ENCODE measurements around the gene SLC22A23.

SLC22A23 gene, protein sequence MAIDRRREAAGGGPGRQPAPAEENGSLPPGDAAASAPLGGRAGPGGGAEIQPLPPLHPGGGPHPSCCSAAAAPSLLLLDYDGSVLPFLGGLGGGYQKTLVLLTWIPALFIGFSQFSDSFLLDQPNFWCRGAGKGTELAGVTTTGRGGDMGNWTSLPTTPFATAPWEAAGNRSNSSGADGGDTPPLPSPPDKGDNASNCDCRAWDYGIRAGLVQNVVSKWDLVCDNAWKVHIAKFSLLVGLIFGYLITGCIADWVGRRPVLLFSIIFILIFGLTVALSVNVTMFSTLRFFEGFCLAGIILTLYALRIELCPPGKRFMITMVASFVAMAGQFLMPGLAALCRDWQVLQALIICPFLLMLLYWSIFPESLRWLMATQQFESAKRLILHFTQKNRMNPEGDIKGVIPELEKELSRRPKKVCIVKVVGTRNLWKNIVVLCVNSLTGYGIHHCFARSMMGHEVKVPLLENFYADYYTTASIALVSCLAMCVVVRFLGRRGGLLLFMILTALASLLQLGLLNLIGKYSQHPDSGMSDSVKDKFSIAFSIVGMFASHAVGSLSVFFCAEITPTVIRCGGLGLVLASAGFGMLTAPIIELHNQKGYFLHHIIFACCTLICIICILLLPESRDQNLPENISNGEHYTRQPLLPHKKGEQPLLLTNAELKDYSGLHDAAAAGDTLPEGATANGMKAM

GRCh38 chr6:3456898-3457709 is at the start of gene SLC22A23:
Gene SLC22A23 (minus strand): TSS chr6:3457050. CDS start chr6:3456559, 491 bp downstream.
- POLR2A ChIA-PET: interaction anchor here (0.6 to 1.0 kb wide), 2 partner anchors 14 to 16 kb away, joined by 3 to 4 read pairs; no protein-coding TSS in a partner anchor
- TF ChIP-seq L3MBTL2 (conservative IDR thresholded peaks at IDR 0.05) (no peak), BHLHE40 (IDR thresholded peaks at IDR 0.05; ENCODE audit: borderline replicate concordance) (no peak), SP1 (IDR thresholded peaks at IDR 0.05) (no peak), FOXM1 (IDR thresholded peaks at IDR 0.05; ENCODE audit: borderline replicate concordance) (no peak), FOXK2 (IDR thresholded peaks at IDR 0.05) (no peak), PKNOX1 (IDR thresholded peaks at IDR 0.05) (no peak), CTBP1 (IDR thresholded peaks at IDR 0.05; ENCODE audit: borderline replicate concordance) (no peak), TARDBP (IDR thresholded peaks at IDR 0.05) (no peak), ELF4 (IDR thresholded peaks at IDR 0.05) (no peak), NFRKB (IDR thresholded peaks at IDR 0.05) (no peak), FOXA1 (IDR thresholded peaks at IDR 0.05) (no peak), SUZ12 (IDR thresholded peaks at IDR 0.05) (no peak), LEF1 (IDR thresholded peaks at IDR 0.05; ENCODE audit: borderline replicate concordance) (no peak), ZNF384 (IDR thresholded peaks at IDR 0.05) (no peak), ARNT (IDR thresholded peaks at IDR 0.05) (no peak), HDGF (IDR thresholded peaks at IDR 0.05; ENCODE audit: borderline replicate concordance) (no peak)
- DNase-seq (ENCODE audit: extremely low spot score): peak; percentile 88
- CTCF ChIA-PET: interaction anchor here (0.8 to 0.9 kb wide), 2 partner anchors 14 to 35 kb away, joined by 3 read pairs; no protein-coding TSS in a partner anchor

GRCh38 chr6:3506200-3506599 is 49.4 kb upstream of the SLC22A23 start:
- TF ChIP-seq NFRKB (IDR thresholded peaks at IDR 0.05): no peak
- TF ChIP-seq FOXK2 (IDR thresholded peaks at IDR 0.05): no peak
- no peak for TF ChIP-seq PKNOX1 (IDR thresholded peaks at IDR 0.05)
- TF ChIP-seq ZNF384 (IDR thresholded peaks at IDR 0.05): no peak
- no peak for TF ChIP-seq SUZ12 (IDR thresholded peaks at IDR 0.05)
- no peak for TF ChIP-seq FOXA1 (IDR thresholded peaks at IDR 0.05)
- no peak for TF ChIP-seq CTBP1 (IDR thresholded peaks at IDR 0.05; ENCODE audit: borderline replicate concordance)
- no peak for TF ChIP-seq BHLHE40 (IDR thresholded peaks at IDR 0.05; ENCODE audit: borderline replicate concordance)
- TF ChIP-seq TARDBP (IDR thresholded peaks at IDR 0.05): no peak
- no peak for TF ChIP-seq L3MBTL2 (conservative IDR thresholded peaks at IDR 0.05)
- TF ChIP-seq ELF4 (IDR thresholded peaks at IDR 0.05): no peak
- ChIA-PET POLR2A (no interaction called here), CTCF (no interaction called here)
- DNase-seq (ENCODE audit: extremely low spot score): no peak

DNA sequence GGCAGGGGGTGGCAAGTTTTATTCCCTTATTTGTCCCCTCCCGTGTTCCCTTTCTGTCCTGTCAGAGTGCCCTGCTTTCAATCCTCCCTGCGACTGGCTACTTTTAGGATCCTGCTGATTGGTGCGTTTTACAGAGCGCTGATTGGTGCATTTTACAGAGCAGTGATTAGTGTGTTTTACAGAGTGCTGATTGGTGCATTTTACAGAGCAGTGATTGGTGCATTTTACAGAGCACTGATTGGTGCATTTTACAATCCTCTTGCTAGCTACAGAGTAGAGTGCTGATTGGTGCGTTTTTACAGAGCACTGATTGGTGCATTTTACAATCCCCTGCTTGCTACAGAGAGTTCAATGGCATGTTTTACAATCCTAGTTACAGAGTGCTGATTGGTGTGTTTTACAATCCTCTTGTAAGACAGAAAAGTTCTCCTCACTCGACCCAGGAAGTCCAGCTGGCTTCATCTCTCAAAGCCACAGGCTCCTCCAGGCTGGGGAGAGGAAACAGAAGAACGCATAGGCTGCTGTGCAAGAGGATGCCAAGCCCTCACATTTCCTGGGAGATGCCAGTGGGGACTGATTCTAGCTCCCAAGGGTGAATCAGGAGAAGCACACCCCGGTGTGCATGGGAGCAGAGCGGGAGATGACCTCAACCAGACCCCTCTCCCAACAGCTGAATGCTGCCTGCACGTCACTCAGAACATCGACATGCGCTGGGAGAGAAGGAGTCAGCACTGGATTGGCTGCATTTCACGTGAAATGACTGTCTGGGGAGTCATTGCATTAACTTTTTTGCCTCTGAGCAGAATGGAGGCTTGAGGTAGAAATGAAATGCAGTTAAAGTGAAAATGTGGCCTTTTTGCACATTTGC is 48.3 kb upstream of the SLC22A23 start:
- no peak for DNase-seq (ENCODE audit: extremely low spot score)
- ChIA-PET CTCF (no interaction called here), POLR2A (no interaction called here)
- no peak for TF ChIP-seq BHLHE40 (IDR thresholded peaks at IDR 0.05; ENCODE audit: borderline replicate concordance)
- TF ChIP-seq FOXK2 (IDR thresholded peaks at IDR 0.05): no peak
- TF ChIP-seq PKNOX1 (IDR thresholded peaks at IDR 0.05): peak; percentile 10; the same call in 1 of the 2 replicates
- no peak for TF ChIP-seq ARNT (IDR thresholded peaks at IDR 0.05)
- TF ChIP-seq FOXA1 (IDR thresholded peaks at IDR 0.05): no peak
- no peak for TF ChIP-seq ELF4 (IDR thresholded peaks at IDR 0.05)
- TF ChIP-seq TARDBP (IDR thresholded peaks at IDR 0.05): no peak
- TF ChIP-seq HDGF (IDR thresholded peaks at IDR 0.05; ENCODE audit: borderline replicate concordance): no peak

DNA sequence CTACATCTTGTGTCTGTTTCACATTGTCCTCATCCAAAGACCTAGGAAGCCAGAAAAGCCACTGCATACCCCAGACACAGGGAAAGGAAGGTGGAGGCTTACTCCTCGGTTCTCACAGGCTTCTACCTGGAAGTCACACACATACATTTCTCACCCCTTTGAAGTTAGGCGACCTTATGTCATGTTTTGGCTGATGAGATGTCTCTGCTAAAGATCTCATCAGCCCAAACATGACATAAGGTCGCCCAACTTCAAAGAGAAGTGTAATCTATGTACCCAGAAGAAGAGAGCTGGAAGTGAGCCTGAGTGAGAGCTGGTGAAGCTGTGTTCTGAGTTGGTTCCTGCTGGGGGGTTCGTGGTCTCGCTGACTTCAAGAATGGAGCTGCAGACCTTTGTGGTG is 47.5 kb upstream of the SLC22A23 start:
- POLR2A ChIA-PET: no interaction called here
- DNase-seq (ENCODE audit: extremely low spot score): no peak
- TF ChIP-seq CTBP1 (IDR thresholded peaks at IDR 0.05; ENCODE audit: borderline replicate concordance) (no peak), FOXM1 (IDR thresholded peaks at IDR 0.05; ENCODE audit: borderline replicate concordance) (no peak), TARDBP (IDR thresholded peaks at IDR 0.05) (no peak), ZNF384 (IDR thresholded peaks at IDR 0.05) (no peak), SP1 (IDR thresholded peaks at IDR 0.05) (no peak), L3MBTL2 (conservative IDR thresholded peaks at IDR 0.05) (no peak), NFRKB (IDR thresholded peaks at IDR 0.05) (no peak), ARNT (IDR thresholded peaks at IDR 0.05) (no peak), SUZ12 (IDR thresholded peaks at IDR 0.05) (no peak), PKNOX1 (IDR thresholded peaks at IDR 0.05) (no peak), FOXK2 (IDR thresholded peaks at IDR 0.05) (no peak), ELF4 (IDR thresholded peaks at IDR 0.05) (no peak), LEF1 (IDR thresholded peaks at IDR 0.05; ENCODE audit: borderline replicate concordance) (no peak), FOXA1 (IDR thresholded peaks at IDR 0.05) (no peak), BHLHE40 (IDR thresholded peaks at IDR 0.05; ENCODE audit: borderline replicate concordance) (no peak), HDGF (IDR thresholded peaks at IDR 0.05; ENCODE audit: borderline replicate concordance) (no peak)
- CTCF ChIA-PET: no interaction called here

Data from HEK293T (cell line).